Measurements from ENCODE around the gene DUSP10. TPM values are rescaled to one million over a fixed set of nuclear protein-coding genes. Genes with fewer than 3 reads are reported as not detected.

Gene DUSP10
- total RNA-seq, 1 donor from 2014 or later = 22.9 TPM

GRCh38 chr1:221716713-221717484 is 25.0 kb downstream of the DUSP10 start:
- intact Hi-C loops (cut with micrococcal nuclease) = no loop called here

GRCh38 chr1:221715321-221716169 is 26.3 kb downstream of the DUSP10 start:
- intact Hi-C loops (cut with micrococcal nuclease) = no loop called here

DNA sequence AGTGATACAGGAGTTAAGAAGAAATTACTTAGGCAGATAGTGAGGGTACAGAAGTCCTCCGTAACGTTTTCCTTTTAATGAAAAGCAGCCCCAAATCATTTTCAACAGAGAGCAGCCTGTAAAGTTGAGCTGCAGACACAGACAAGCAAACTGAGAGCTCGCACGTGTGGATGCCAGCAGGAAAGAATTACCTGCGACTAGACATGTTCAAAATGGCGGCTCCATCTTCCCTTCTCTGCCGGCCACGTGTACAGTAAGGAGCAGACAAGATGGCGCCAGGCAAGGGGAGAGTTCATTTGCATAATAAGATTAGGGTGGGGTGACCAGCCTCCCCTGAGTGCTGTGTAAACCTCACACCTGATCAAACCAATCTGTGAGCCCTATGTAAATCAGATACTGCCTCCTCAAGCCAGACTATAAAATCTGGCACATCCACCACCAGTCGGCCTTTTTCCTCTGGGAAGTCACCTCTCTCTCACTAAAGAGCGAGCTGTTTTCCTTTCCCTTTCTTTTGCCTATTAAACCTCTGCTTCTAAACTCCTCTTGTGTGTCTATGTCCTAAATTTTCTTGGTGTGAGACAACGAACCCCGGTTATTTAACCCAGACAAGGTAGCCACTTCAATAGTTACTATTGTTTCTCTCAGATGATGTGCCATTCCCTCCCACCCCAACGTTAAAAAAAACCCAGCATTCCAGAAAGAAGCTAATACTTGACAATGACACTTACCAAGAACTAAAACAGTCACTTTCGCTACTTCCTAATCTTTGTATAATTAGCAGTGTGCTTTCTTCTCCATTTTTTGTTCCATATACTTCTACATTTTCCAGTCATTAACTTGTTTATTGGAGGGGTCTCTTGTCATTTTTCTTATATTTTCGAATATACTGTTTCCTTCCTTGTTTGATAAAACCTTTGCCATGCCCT is 27.4 kb downstream of the DUSP10 start:
- intact Hi-C loops (cut with micrococcal nuclease) = loop anchor here (5.0 kb wide), 1 partner anchor 1622 kb away; the partner anchor contains the start of gene IARS2

DNA sequence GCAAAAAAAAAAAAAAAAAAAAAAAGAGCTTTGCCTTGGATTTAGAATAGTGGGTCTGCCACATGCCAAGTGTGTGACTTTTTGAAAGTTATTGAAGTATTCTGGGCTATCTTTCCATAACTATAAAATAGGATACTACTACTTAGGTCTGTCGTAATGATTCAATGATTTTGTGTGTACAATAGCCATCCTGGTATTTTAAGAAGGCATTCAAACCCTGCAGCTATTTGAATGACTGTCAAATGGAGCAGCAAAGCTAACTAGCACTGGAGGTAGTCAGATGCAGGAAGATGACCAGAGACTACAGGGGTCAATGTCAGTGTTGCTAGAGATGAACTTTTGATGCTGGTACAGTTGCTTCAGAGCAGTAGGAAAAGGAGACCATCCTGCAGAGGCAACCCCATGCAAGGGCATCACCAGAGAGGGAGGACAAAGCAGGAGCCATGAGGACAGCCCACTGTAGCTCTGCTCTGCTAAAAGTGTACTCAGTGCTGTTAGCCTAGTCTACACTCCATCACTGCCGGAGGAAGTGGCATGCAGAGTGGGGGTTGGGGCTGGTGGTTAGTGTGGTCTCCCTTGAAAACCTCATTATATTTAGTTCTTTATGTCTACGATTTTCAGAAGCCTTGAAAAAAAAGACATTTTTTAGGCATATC is 29.0 kb downstream of the DUSP10 start:
- intact Hi-C loops (cut with micrococcal nuclease) = loop anchor here (1.0 to 5.0 kb wide), 14 partner anchors 13 to 1621 kb away; partner anchors contain the start of genes AIDA, BROX, DUSP10 and IARS2

DNA sequence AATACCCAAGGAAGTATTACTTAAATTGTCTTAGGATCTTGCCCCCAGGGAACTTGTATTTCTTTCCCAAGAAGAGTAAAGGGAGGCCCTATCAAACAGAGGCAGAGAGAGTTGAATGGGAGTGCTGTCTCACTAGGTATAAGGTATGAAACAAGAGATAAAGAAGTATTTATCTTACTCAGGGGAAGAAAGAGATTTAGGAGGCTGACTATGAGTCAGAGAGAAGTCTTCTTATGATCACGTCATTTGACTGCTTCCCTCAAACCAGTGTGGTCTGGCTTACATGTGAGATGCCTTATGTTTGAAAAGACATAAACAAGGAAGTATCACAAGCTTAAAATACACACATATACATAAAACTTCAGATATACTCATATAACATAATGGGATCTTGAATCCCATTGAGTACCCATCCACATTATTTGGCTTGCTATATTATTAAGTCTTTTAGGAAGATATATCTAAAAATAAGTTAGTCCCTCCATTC is 29.6 kb downstream of the DUSP10 start:
- intact Hi-C loops (cut with micrococcal nuclease) = loop anchor here (1.0 to 5.0 kb wide), 9 partner anchors 23 to 1620 kb away; partner anchors contain the start of genes AIDA, BROX and IARS2

GRCh38 chr1:221711656-221712055 is 30.2 kb downstream of the DUSP10 start:
- intact Hi-C loops (cut with micrococcal nuclease) = loop anchor here (1.0 to 5.0 kb wide), 9 partner anchors 23 to 1619 kb away; partner anchors contain the start of genes AIDA, BROX and IARS2

DNA sequence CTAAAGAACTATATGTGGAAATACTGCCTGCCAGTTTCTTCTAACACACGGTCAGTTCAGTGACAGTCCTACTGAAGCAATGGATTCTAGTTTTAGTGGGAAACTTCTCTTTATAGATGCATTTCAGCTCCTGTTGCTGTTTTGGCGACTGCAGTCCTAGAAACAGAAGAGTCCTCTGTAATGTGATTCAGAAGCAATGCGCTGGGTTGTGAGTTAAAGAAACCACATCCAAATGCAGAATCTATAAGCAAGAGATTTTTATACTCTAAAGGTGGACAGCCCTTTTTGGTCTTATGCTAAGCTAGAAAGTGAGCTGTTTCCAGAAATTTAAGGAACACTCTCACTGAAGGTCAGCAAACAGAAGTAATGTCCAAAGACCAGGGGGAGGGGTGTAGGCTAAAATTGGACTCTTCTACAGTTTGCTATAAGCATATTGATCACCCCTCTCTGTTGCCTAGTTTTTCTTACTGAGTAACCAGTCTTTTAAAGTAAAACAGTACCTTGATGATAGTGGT is 30.8 kb downstream of the DUSP10 start:
- intact Hi-C loops (cut with micrococcal nuclease) = loop anchor here (5.0 kb wide), 1 partner anchor 1619 kb away; the partner anchor contains the start of gene IARS2

GRCh38 chr1:221709854-221710253 is 32.0 kb downstream of the DUSP10 start:
- intact Hi-C loops (cut with micrococcal nuclease) = loop anchor here (5.0 kb wide), 1 partner anchor 1618 kb away; the partner anchor contains the start of gene IARS2

- intact Hi-C loops (cut with micrococcal nuclease) = loop anchor here (1.0 kb wide), 2 partner anchors 33 to 68 kb away; partner anchors contain the start of gene DUSP10
Observed at GRCh38 chr1:221708987-221709386, 32.9 kb downstream of the DUSP10 start.

GRCh38 chr1:221708076-221708571 is 33.8 kb downstream of the DUSP10 start:
- intact Hi-C loops (cut with micrococcal nuclease) = loop anchor here (1.0 kb wide), 2 partner anchors 34 to 69 kb away; partner anchors contain the start of gene DUSP10

DNA sequence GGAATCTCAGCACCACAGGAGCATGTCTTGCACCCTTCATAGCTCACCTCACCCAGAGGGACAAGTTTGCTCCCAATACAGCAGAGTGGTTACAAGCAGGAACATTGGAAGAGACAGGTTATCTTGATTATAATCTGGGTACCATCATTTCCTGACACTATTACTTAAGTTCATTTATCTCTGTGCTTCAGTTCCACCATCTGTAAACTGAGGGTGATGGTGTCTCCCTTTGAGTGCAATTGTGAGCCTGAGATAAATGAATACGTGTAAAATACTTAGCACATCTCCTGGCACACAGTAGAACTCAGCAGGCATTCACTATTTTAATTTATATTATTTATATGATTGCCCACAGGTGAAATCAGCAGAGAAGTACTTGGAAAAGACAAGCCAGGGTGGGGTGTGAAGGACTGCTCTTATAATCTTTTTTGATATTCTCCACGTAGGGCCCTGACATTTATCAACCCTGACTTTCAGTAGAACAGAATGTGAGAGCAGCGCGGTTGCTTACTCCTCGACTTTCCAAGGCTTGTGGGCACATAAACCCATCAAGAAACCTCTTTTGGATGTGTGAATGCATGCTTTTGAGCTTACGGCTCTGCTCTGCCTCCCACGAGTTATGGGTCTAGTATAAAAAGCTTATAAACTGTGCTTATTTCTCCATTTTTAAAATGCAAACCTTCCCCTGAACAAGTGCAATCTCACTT is 34.9 kb downstream of the DUSP10 start:
- intact Hi-C loops (cut with micrococcal nuclease) = no loop called here

DNA sequence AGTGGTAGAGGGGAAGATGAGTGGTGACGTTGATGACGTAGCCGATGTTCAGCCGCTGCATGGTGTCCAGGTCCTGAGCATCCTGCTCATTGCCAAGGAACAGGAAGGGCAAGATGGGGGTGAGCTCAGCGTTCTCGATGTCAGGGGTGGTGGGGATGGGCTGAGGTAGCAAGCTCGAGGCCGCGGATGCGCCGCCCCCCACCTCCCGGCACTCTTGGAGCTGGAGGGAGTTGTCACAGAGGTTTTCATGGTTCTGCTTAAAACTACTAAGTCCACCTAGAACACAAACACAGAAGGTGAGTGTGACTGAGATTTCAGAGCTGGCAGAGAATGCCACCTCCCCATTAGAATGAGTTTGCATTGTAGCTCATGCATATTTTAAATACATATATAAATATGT is 35.7 kb downstream of the DUSP10 start:
- intact Hi-C loops (cut with micrococcal nuclease) = no loop called here

GRCh38 chr1:221704306-221704705 is 37.6 kb downstream of the DUSP10 start:
- intact Hi-C loops (cut with micrococcal nuclease) = no loop called here

- intact Hi-C loops (cut with micrococcal nuclease) = no loop called here
Observed at GRCh38 chr1:221701570-221702186, 40.2 kb downstream of the DUSP10 start.

GRCh38 chr1:221700948-221701347 is 40.9 kb downstream of the DUSP10 start:
- intact Hi-C loops (cut with micrococcal nuclease) = no loop called here

- intact Hi-C loops (cut with micrococcal nuclease) = no loop called here
Observed at GRCh38 chr1:221700536-221700935, 41.4 kb downstream of the DUSP10 start.

- intact Hi-C loops (cut with micrococcal nuclease) = no loop called here
Observed at GRCh38 chr1:221699978-221700519, 41.8 kb downstream of the DUSP10 start.

- intact Hi-C loops (cut with micrococcal nuclease) = no loop called here
Observed at GRCh38 chr1:221699577-221699976, 42.3 kb downstream of the DUSP10 start.
